NCI-H1694 (cell line): ENCODE measurements around the gene GPR137B.

Source experiments
- DNase-seq: peaks from one replicate; lab custom pipeline; 2025; lab: John Stamatoyannopoulos, UW

The GPR137B gene

DNA sequence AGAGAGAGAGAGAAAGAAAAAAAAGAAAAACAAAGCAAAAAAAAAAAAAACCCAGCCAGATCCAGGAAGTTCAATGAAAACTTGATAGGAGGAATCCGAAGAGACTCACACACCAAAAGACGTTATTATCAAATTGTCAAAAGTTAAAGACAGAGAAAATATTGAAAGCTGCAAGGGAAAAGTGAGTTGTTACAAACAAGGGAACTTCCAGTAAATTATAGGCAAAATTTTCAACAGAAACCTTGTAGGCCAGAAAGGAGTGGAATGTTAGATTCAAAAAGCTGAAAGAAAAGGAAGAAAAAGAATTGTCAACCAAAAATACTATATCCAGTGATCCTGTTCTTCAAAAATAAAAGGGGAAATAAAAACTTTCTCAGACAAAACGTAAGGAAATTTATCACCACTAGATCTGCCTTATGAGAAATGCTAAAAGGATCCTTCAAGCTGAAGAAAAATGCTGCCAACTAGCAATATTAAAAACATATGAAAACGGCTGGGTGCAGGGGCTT, 115.8 kb downstream of the GPR137B start:
- DNase-seq: no peak
